Activated naive CD8-positive, alpha-beta T cell treated with anti-CD3 and anti-CD28 coated beads, Interleukin-2, amount 10 ng/mL, durations not matched to agents 7 days and 5 days (primary cell): ENCODE results near the gene TRIM38. TPM values are rescaled to one million over a fixed set of nuclear protein-coding genes. Genes with fewer than 3 reads are reported as not detected.

Experiments used
- ATAC-seq: fragments of 150-1000 bp; cut with Tn5 transposase; one replicate; pipeline ENCODE4 v1.10.0; 2021; ENCODE audit warnings: low read depth, moderate library complexity
- POLR2A ChIA-PET: fragments of 350-600 bp; sonication (Branson Sonifier 250); formaldehyde crosslinking; loops from one replicate; lab custom pipeline; 2021; ENCODE audit warnings: antibody characterized with exemption; lab: Charles Lee
- DNase-seq: peaks from one replicate; pipeline ENCODE4 v3.0.0; 2021
- H3K27ac Mint-ChIP-seq: one replicate; pipeline ENCODE4 v1.8.0; 2022; ENCODE audit warnings: mild to moderate bottlenecking, mixed read lengths
- H3K27me3 Mint-ChIP-seq: one replicate; pipeline ENCODE4 v1.8.0; 2022; ENCODE audit warnings: mild to moderate bottlenecking, moderate library complexity, mixed read lengths
- H3K36me3 Mint-ChIP-seq: one replicate; pipeline ENCODE4 v1.8.0; 2021; ENCODE audit warnings: mild to moderate bottlenecking, mixed read lengths
- H3K4me1 Mint-ChIP-seq: one replicate; pipeline ENCODE4 v1.8.0; 2021; ENCODE audit warnings: mixed read lengths
- H3K4me3 Mint-ChIP-seq: one replicate; pipeline ENCODE4 v1.8.0; 2022; ENCODE audit warnings: mild to moderate bottlenecking, moderate library complexity, mixed read lengths
- H3K9me3 Mint-ChIP-seq: one replicate; pipeline ENCODE4 v1.8.0; 2021; ENCODE audit warnings: mixed read lengths
- total RNA-seq, 2 experiments: library from RNA; stranded (reverse); gene quantifications; one replicate each; pipeline ENCODE4 v1.2.3, GENCODE V29; 2021

The TRIM38 gene
- 10 to 100 TPM; 29.1 TPM for total RNA-seq

GRCh38 chr6:25962149-25963127 is at the start of gene TRIM38:
TRIM38 (plus strand) TSS chr6:25962802; CDS start chr6:25966523, 3,721 bp downstream.
- POLR2A ChIA-PET, result interaction anchor here (0.9 to 2.6 kb wide), 11 partner anchors 15 to 82 kb away, joined by 3 to 17 read pairs (median 4); a partner anchor contains a TSS
- Mint-ChIP-seq H3K4me1 (peaks cover 52% of the 10 kb centered on the region), H3K27ac (peak within 1 kb of the TSS; percentile 98), H3K27me3 (no peaks in the 10 kb centered on the region), H3K9me3 (peaks cover 7% of the 10 kb centered on the region), H3K36me3 (peaks cover 39% of the 10 kb centered on the region), H3K4me3 (peak within 1 kb of the TSS; percentile 98)
- DNase-seq (peak; percentile 51), ATAC-seq (peak; percentile 91)

- Mint-ChIP-seq H3K4me1 (no peaks in the 10 kb centered on the region), H3K27me3 (peaks cover 4% of the 10 kb centered on the region), H3K4me3 (no peak overlapping the region), H3K27ac (no peak overlapping the region), H3K9me3 (no peaks in the 10 kb centered on the region), H3K36me3 (peaks cover 4% of the 10 kb centered on the region)
- no peak for DNase-seq
- ATAC-seq, result no peak
- POLR2A ChIA-PET, result no interaction called here
Measured at GRCh38 chr6:25913741-25914140, 48.9 kb upstream of the TRIM38 start.

GRCh38 chr6:25916330-25916729 is 46.3 kb upstream of the TRIM38 start:
- no peak for DNase-seq
- H3K27ac Mint-ChIP-seq, result no peak overlapping the region
- no peaks in the 10 kb centered on the region for H3K27me3 Mint-ChIP-seq
- no peaks in the 10 kb centered on the region for H3K9me3 Mint-ChIP-seq
- H3K4me3 Mint-ChIP-seq, result no peak overlapping the region
- peaks cover 4% of the 10 kb centered on the region for H3K36me3 Mint-ChIP-seq
- no peak for ATAC-seq
- H3K4me1 Mint-ChIP-seq, result no peaks in the 10 kb centered on the region
- POLR2A ChIA-PET, result no interaction called here

GRCh38 chr6:25916789-25917490 is 45.7 kb upstream of the TRIM38 start:
- Mint-ChIP-seq H3K27me3 (no peaks in the 10 kb centered on the region), H3K4me3 (no peak overlapping the region), H3K27ac (no peak overlapping the region), H3K4me1 (no peaks in the 10 kb centered on the region), H3K36me3 (peaks cover 3% of the 10 kb centered on the region), H3K9me3 (no peaks in the 10 kb centered on the region)
- no peak for ATAC-seq
- DNase-seq, result no peak
- POLR2A ChIA-PET, result no interaction called here

GRCh38 chr6:25918083-25918683 is 44.4 kb upstream of the TRIM38 start:
- H3K4me3 Mint-ChIP-seq, result no peak overlapping the region
- DNase-seq (no peak), ATAC-seq (no peak)
- H3K27ac Mint-ChIP-seq, result no peak overlapping the region
- H3K27me3 Mint-ChIP-seq, result no peaks in the 10 kb centered on the region
- no peaks in the 10 kb centered on the region for H3K9me3 Mint-ChIP-seq
- H3K36me3 Mint-ChIP-seq, result peaks cover 3% of the 10 kb centered on the region
- POLR2A ChIA-PET, result no interaction called here
- H3K4me1 Mint-ChIP-seq, result no peaks in the 10 kb centered on the region

GRCh38 chr6:25919657-25920056 is 42.9 kb upstream of the TRIM38 start:
- POLR2A ChIA-PET, result no interaction called here
- Mint-ChIP-seq H3K4me3 (no peak overlapping the region), H3K27me3 (no peaks in the 10 kb centered on the region), H3K27ac (no peak overlapping the region), H3K36me3 (peaks cover 3% of the 10 kb centered on the region), H3K9me3 (no peaks in the 10 kb centered on the region), H3K4me1 (no peaks in the 10 kb centered on the region)
- ATAC-seq (no peak), DNase-seq (no peak)

GRCh38 chr6:25921525-25922203 is 40.9 kb upstream of the TRIM38 start:
- POLR2A ChIA-PET, result no interaction called here
- DNase-seq (no peak), ATAC-seq (no peak)
- H3K27ac Mint-ChIP-seq, result no peak overlapping the region
- no peak overlapping the region for H3K4me3 Mint-ChIP-seq
- no peaks in the 10 kb centered on the region for H3K27me3 Mint-ChIP-seq
- peaks cover 3% of the 10 kb centered on the region for H3K36me3 Mint-ChIP-seq
- H3K4me1 Mint-ChIP-seq, result no peaks in the 10 kb centered on the region
- H3K9me3 Mint-ChIP-seq, result no peaks in the 10 kb centered on the region

GRCh38 chr6:25922301-25922700 is 40.3 kb upstream of the TRIM38 start:
- ATAC-seq (no peak), DNase-seq (no peak)
- Mint-ChIP-seq H3K4me3 (no peak overlapping the region), H3K27me3 (no peaks in the 10 kb centered on the region), H3K9me3 (no peaks in the 10 kb centered on the region), H3K4me1 (no peaks in the 10 kb centered on the region), H3K27ac (no peak overlapping the region), H3K36me3 (peaks cover 3% of the 10 kb centered on the region)
- POLR2A ChIA-PET, result no interaction called here

- H3K27ac Mint-ChIP-seq, result no peak overlapping the region
- no peaks in the 10 kb centered on the region for H3K4me1 Mint-ChIP-seq
- no peak overlapping the region for H3K4me3 Mint-ChIP-seq
- DNase-seq, result no peak
- POLR2A ChIA-PET, result no interaction called here
- no peak for ATAC-seq
- no peaks in the 10 kb centered on the region for H3K9me3 Mint-ChIP-seq
- no peaks in the 10 kb centered on the region for H3K36me3 Mint-ChIP-seq
- peaks cover 3% of the 10 kb centered on the region for H3K27me3 Mint-ChIP-seq
Measured at GRCh38 chr6:25925876-25926275, 36.7 kb upstream of the TRIM38 start.

- Mint-ChIP-seq H3K4me3 (no peak overlapping the region), H3K9me3 (no peaks in the 10 kb centered on the region), H3K4me1 (no peaks in the 10 kb centered on the region), H3K36me3 (no peaks in the 10 kb centered on the region), H3K27ac (no peak overlapping the region), H3K27me3 (peaks cover 3% of the 10 kb centered on the region)
- DNase-seq, result no peak
- POLR2A ChIA-PET, result no interaction called here
- no peak for ATAC-seq
Measured at GRCh38 chr6:25927178-25927577, 35.4 kb upstream of the TRIM38 start.

- Mint-ChIP-seq H3K4me3 (no peak overlapping the region), H3K27ac (no peak overlapping the region), H3K36me3 (no peaks in the 10 kb centered on the region), H3K9me3 (no peaks in the 10 kb centered on the region), H3K4me1 (no peaks in the 10 kb centered on the region), H3K27me3 (peaks cover 3% of the 10 kb centered on the region)
- ATAC-seq (no peak), DNase-seq (no peak)
- POLR2A ChIA-PET, result no interaction called here
Measured at GRCh38 chr6:25927756-25928216, 34.8 kb upstream of the TRIM38 start.

- POLR2A ChIA-PET, result no interaction called here
- ATAC-seq (no peak), DNase-seq (no peak)
- peaks cover 6% of the 10 kb centered on the region for H3K27me3 Mint-ChIP-seq
- no peaks in the 10 kb centered on the region for H3K9me3 Mint-ChIP-seq
- no peaks in the 10 kb centered on the region for H3K36me3 Mint-ChIP-seq
- no peak overlapping the region for H3K4me3 Mint-ChIP-seq
- H3K4me1 Mint-ChIP-seq, result no peaks in the 10 kb centered on the region
- H3K27ac Mint-ChIP-seq, result no peak overlapping the region
Measured at GRCh38 chr6:25928562-25929324, 33.9 kb upstream of the TRIM38 start.
